Colonic mucosa (tissue), 4 donors: ENCODE measurements around the gene NUP93. TPM values are rescaled to one million over a fixed set of nuclear protein-coding genes. Genes with fewer than 3 reads are reported as not detected.
A peak's percentile ranks its signal among the peaks of the same experiment; 100 is the strongest.
"Not testable (repeated sequence)": the region's sequence is repeated elsewhere in the genome, so short reads cannot be mapped to it uniquely, and the experiment has no call there.

Experiments used
- DNase-seq: peaks from one replicate; pipeline ENCODE4 v3.0.0-alpha.2; 2020
- H3K27ac ChIP-seq: fragments of 200-600 bp; one replicate; pipeline ENCODE4 v1.8.0; 2021
- H3K27me3 ChIP-seq: fragments of 200-600 bp; one replicate; pipeline ENCODE4 v1.8.0; 2021
- H3K36me3 ChIP-seq: fragments of 200-600 bp; one replicate; pipeline ENCODE4 v1.8.0; 2021
- H3K4me1 ChIP-seq: fragments of 200-600 bp; one replicate; pipeline ENCODE4 v1.8.0; 2021; ENCODE audit warnings: mild to moderate bottlenecking
- H3K4me3 ChIP-seq: fragments of 200-600 bp; one replicate; pipeline ENCODE4 v1.8.0; 2021
- H3K9ac ChIP-seq, 2 donors: one replicate each; pipeline ENCODE4 v1.7.0; 2013; ENCODE audit warnings: control low read depth in 2 of 2, low read depth in 2 of 2, low read length in 2 of 2
- H3K9me3 ChIP-seq: fragments of 200-600 bp; one replicate; pipeline ENCODE4 v1.8.0; 2021
- intact Hi-C: fragments of 100-400 bp; cut with DNase I; formaldehyde crosslinking; loops from one replicate; pipeline ENCODE4 v1.14.1; 2022
- total RNA-seq, 2 donors: library from RNA; stranded (reverse); fragmentation: NEBNext Ultra II Directional in 1 of 2; extraction: Animal tissue kit (Norgen Biotek cat#: 25700) in 1 of 2; gene quantifications; one replicate each; pipeline ENCODE4 v1.2.1, GENCODE V29; 2021
- TF ChIP-seq, protein P1 (sequence below): fragments of 200-600 bp; IDR thresholded peaks from one replicate; pipeline ENCODE4 v1.8.0; 2022; ENCODE audit warnings: antibody characterized with exemption, mild to moderate bottlenecking
- donor health status: healthy.
- donor health status: DM: no; HTN: no; CAD: no.
- donor health status: DM: no; HTN: no; CAD: no.

NUP93 gene
- total RNA-seq, 2 donors from 2014 or later: 33.0 to 79.2 TPM

DNA sequence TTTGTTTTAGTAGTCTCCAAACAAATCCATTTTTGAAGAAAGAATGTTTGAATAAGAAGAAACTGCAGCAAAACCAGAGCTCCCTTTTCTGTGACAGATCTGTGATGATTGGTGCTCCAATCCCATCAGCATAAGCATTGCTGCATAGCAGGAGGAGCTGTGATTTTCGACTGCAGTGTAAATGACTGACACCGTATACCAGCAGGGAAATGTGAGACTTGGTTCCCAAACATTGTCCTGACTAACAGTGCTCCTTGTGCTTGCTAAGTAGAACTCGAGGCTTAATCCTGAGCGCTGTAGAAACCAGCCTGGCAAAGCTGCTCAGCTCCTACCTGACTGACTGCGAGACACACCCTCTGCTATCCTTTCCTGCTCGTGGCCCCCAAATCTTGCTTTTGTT lies 57.2 kb downstream of the NUP93 start:
- TF ChIP-seq, protein P1, sequence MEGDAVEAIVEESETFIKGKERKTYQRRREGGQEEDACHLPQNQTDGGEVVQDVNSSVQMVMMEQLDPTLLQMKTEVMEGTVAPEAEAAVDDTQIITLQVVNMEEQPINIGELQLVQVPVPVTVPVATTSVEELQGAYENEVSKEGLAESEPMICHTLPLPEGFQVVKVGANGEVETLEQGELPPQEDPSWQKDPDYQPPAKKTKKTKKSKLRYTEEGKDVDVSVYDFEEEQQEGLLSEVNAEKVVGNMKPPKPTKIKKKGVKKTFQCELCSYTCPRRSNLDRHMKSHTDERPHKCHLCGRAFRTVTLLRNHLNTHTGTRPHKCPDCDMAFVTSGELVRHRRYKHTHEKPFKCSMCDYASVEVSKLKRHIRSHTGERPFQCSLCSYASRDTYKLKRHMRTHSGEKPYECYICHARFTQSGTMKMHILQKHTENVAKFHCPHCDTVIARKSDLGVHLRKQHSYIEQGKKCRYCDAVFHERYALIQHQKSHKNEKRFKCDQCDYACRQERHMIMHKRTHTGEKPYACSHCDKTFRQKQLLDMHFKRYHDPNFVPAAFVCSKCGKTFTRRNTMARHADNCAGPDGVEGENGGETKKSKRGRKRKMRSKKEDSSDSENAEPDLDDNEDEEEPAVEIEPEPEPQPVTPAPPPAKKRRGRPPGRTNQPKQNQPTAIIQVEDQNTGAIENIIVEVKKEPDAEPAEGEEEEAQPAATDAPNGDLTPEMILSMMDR: no peak
- Histone ChIP-seq H3K9me3 (no peaks in the 10 kb centered on the region), H3K27ac (no peak overlapping the region), H3K4me3 (no peak overlapping the region), H3K4me1 (no peaks in the 10 kb centered on the region), H3K9ac (no peak overlapping the region), H3K27me3 (no peaks in the 10 kb centered on the region), H3K36me3 (no peaks in the 10 kb centered on the region)
- DNase-seq: no peak
- intact Hi-C loops: no loop called here

DNA sequence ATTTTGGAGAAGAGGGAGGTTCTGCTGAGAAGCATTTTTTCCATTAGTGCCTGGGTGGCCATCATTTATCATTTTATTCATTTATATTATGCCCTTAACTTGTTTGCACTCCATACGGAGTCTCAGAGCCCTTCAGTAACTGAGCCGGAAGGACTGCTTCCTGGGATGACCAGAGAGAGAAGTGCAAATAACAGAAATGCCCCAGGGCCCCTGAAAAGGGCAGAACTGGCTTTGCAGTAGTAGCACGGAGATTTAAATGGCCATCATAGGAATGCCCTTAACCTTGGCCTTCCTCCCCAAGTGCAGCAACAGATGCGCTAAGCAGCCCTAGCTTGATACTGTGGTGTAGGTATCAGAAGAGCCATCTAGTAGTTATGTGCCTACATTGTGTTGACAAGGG lies 58.5 kb downstream of the NUP93 start:
- no peaks in the 10 kb centered on the region for H3K36me3 ChIP-seq
- intact Hi-C loops: no loop called here
- no peaks in the 10 kb centered on the region for H3K4me1 ChIP-seq
- no peak overlapping the region for H3K9ac ChIP-seq
- H3K9me3 ChIP-seq: no peaks in the 10 kb centered on the region
- H3K27me3 ChIP-seq: no peaks in the 10 kb centered on the region
- H3K4me3 ChIP-seq: no peak overlapping the region
- no peak overlapping the region for H3K27ac ChIP-seq
- TF ChIP-seq, protein P1: no peak
- DNase-seq: no peak

DNA sequence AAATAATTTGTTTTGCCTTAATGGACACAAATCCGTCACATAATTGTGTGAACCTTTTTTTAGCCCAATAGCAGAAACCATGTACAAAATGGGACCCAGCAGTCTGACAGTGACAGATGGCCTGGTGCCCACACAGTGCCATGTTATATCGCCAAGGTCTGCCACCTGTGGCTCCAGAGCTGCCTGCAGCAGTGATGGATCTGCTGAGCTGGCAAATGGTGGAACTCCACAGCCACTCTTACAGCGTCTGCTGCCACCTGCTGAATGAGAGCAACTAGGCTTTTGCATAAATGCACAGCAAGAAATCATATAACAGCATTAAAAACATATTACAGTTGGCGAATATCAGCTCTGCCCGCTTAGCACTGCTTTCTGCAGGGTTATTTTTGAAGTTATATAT lies 59.4 kb downstream of the NUP93 start:
- Histone ChIP-seq H3K9me3 (no peaks in the 10 kb centered on the region), H3K27ac (no peak overlapping the region), H3K36me3 (no peaks in the 10 kb centered on the region), H3K27me3 (no peaks in the 10 kb centered on the region), H3K4me3 (no peak overlapping the region), H3K9ac (no peak overlapping the region), H3K4me1 (no peaks in the 10 kb centered on the region)
- intact Hi-C loops: no loop called here
- peak; percentile 29 for DNase-seq
- TF ChIP-seq, protein P1: no peak

DNA sequence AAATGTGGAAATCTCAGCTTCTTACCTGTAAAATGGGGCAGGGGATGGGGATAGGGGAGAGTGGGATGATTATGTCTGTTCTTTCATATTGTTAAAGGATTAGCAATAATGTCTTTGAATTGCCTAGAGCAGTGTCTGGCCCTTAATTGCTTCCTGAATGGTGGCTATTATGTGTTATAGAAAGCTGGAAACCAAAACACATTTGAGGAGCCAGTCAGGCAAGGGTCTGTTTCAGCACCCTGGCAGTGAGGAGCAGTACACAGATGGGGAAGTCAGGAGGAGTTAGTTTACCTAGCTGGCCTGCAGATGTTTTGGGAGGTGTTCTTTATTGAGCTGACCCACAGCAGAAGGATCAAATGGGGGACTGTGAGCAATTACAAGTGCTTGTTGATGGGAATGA lies 63.0 kb downstream of the NUP93 start:
- Histone ChIP-seq H3K9me3 (no peaks in the 10 kb centered on the region), H3K36me3 (no peaks in the 10 kb centered on the region), H3K9ac (no peak overlapping the region), H3K27me3 (no peaks in the 10 kb centered on the region), H3K4me3 (no peak overlapping the region), H3K4me1 (no peaks in the 10 kb centered on the region), H3K27ac (no peak overlapping the region)
- no peak for DNase-seq
- intact Hi-C loops: no loop called here
- TF ChIP-seq, protein P1: no peak

DNA sequence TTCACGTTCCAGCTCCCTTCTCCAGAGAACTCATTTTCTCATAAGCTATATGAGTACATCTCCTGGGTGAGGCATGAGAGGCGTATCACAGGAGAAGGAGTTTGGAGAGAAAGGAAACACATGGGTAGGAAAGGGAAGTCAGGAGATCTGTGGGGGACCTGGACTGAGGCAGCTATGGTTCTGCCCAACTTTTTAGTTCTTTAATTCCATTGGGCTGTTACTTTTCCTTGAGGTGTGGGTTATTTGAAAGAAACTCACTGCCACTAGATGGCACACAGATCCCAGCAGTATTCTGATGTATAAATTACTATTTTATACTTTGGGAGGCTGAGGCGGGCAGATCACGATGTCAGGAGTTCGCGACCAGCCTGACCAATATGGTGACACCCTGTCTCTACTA lies 63.6 kb downstream of the NUP93 start:
- Histone ChIP-seq H3K4me1 (no peaks in the 10 kb centered on the region), H3K9me3 (no peaks in the 10 kb centered on the region), H3K27ac (no peak overlapping the region), H3K9ac (no peak overlapping the region), H3K36me3 (no peaks in the 10 kb centered on the region), H3K4me3 (no peak overlapping the region), H3K27me3 (no peaks in the 10 kb centered on the region)
- intact Hi-C loops: no loop called here
- TF ChIP-seq, protein P1: no peak
- DNase-seq: no peak

DNA sequence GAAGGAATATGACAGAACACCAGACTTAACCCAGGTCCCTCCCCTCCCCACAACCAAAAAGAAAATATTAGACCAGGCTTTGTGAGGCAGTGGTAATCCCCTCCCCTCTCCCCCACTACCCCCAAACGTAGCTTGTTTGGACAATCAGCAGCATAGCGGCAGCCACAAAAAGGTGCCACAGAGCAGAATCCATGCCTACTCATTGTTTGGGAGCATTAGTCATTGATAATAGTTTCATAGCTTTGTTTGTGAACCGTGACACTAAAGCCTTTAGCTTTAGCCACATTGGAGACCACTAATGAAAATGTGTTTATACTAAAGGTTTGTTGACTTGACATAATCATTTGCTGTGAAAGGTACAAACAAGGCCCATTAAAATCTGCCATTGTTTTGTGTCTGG lies 65.1 kb downstream of the NUP93 start:
- H3K36me3 ChIP-seq: no peaks in the 10 kb centered on the region
- H3K4me1 ChIP-seq: no peaks in the 10 kb centered on the region
- no peaks in the 10 kb centered on the region for H3K27me3 ChIP-seq
- no peak for DNase-seq
- no peak overlapping the region for H3K4me3 ChIP-seq
- intact Hi-C loops: no loop called here
- TF ChIP-seq, protein P1: no peak
- no peaks in the 10 kb centered on the region for H3K9me3 ChIP-seq
- no peak overlapping the region for H3K27ac ChIP-seq
- H3K9ac ChIP-seq: no peak overlapping the region

DNA sequence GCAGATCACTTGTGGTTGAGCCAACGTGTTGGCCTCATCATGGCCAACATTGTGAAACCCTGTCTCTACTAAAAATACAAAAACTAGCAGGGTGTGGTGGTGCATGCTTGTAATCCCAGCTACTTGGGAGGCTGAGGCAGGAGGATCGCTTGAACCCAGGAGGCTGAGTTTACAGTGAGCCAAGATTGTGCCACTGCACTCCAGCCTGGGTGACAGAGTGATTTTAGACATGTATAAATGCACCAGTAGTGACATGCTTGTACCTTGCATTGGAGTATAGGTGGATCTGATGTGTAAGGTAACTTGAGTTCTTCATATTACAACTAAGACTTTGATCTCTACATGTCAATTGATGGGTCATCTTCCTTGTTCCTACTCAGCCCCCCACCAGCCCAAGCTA lies 67.1 kb downstream of the NUP93 start:
- H3K36me3 ChIP-seq, H3K9ac ChIP-seq, H3K4me1 ChIP-seq, intact Hi-C loops, H3K9me3 ChIP-seq, DNase-seq, H3K27me3 ChIP-seq, H3K4me3 ChIP-seq, H3K27ac ChIP-seq: not testable (repeated sequence)
